Osteocyte (in vitro differentiated cells): ENCODE measurements around the gene UIMC1. TPM values are rescaled to one million over a fixed set of nuclear protein-coding genes. Genes with fewer than 3 reads are reported as not detected.

ENCODE experiments used
- DNase-seq: peaks from one replicate; pipeline ENCODE4 v3.0.0; 2021; ENCODE audit warnings: mixed read lengths; ENCODE audit not compliant: unreplicated experiment; ENCODE audit errors: extremely low spot score
- H3K27ac Mint-ChIP-seq: one replicate; pipeline ENCODE4 v1.8.0; 2021; ENCODE audit warnings: mild to moderate bottlenecking, mixed read lengths; ENCODE audit not compliant: unreplicated experiment
- H3K27me3 Mint-ChIP-seq: one replicate; pipeline ENCODE4 v1.8.0; 2021; ENCODE audit warnings: mixed read lengths; ENCODE audit not compliant: unreplicated experiment
- H3K36me3 Mint-ChIP-seq: one replicate; pipeline ENCODE4 v1.8.0; 2021; ENCODE audit warnings: mixed read lengths; ENCODE audit not compliant: unreplicated experiment
- H3K4me1 Mint-ChIP-seq: one replicate; pipeline ENCODE4 v1.8.0; 2021; ENCODE audit warnings: mixed read lengths; ENCODE audit not compliant: unreplicated experiment
- H3K4me3 Mint-ChIP-seq: one replicate; pipeline ENCODE4 v1.8.0; 2021; ENCODE audit warnings: mild to moderate bottlenecking, moderate library complexity, mixed read lengths; ENCODE audit not compliant: unreplicated experiment
- H3K9me3 Mint-ChIP-seq: one replicate; pipeline ENCODE4 v1.8.0; 2021; ENCODE audit warnings: mixed read lengths; ENCODE audit not compliant: unreplicated experiment
- total RNA-seq: library from RNA; stranded (reverse); gene quantifications from 2 replicates; pipeline ENCODE4 v1.2.1, GENCODE V29; 2021
- TF ChIP-seq, protein P1 (sequence below): fragments of 200-600 bp; sonication (generic); IDR thresholded peaks from 2 replicates; pipeline ENCODE4 v1.5.0; 2021; ENCODE audit warnings: antibody characterized with exemption, mild to moderate bottlenecking, moderate library complexity

UIMC1 gene
- total RNA-seq, 1 donor from 2014 or later, result 32.9 TPM

DNA sequence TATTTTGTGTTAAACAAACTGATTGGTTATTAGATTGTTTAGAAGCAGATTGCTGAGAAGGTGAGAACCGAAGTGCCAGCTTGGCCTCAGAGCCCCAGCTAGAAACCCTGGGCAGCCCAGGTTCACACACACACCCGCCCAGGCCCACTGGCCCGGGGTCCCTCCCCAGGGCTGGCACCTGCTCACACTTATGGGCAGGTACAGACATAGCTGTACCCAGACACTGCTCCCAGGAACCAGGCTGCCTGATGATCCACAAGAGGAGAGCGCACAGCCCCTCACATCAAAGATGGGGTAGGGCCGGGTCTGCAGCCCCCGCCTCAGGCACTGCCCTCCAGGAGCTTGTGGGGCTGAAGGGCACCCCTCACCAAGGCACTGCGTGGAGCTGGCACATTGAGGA, 140.6 kb downstream of the UIMC1 start:
- no peaks in the 10 kb centered on the region for H3K36me3 Mint-ChIP-seq
- no peaks in the 10 kb centered on the region for H3K9me3 Mint-ChIP-seq
- H3K27ac Mint-ChIP-seq, result no peak overlapping the region
- no peak for DNase-seq
- no peaks in the 10 kb centered on the region for H3K4me1 Mint-ChIP-seq
- TF ChIP-seq, protein P1, sequence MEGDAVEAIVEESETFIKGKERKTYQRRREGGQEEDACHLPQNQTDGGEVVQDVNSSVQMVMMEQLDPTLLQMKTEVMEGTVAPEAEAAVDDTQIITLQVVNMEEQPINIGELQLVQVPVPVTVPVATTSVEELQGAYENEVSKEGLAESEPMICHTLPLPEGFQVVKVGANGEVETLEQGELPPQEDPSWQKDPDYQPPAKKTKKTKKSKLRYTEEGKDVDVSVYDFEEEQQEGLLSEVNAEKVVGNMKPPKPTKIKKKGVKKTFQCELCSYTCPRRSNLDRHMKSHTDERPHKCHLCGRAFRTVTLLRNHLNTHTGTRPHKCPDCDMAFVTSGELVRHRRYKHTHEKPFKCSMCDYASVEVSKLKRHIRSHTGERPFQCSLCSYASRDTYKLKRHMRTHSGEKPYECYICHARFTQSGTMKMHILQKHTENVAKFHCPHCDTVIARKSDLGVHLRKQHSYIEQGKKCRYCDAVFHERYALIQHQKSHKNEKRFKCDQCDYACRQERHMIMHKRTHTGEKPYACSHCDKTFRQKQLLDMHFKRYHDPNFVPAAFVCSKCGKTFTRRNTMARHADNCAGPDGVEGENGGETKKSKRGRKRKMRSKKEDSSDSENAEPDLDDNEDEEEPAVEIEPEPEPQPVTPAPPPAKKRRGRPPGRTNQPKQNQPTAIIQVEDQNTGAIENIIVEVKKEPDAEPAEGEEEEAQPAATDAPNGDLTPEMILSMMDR, result no peak
- H3K27me3 Mint-ChIP-seq, result peaks cover 42% of the 10 kb centered on the region
- no peak overlapping the region for H3K4me3 Mint-ChIP-seq

DNA sequence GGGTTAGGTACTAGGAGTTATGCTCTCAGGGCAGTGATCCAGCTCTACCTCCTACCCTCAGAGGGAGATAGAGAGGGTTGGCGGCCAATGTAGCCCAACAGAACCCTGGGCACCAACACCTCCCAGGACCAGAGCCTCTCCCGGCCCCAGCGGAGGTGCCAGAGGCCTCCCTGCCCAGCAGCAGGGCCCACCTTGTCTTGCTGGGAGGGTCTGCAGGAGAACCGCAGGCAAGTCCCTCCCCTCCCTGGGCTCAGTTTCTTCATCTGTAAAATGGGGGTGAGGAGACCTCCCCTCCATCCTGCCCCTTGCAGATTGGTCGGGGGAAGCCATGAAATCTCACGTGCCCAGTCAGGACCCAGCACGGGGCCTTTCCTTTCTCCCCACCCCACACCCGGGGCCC, 141.8 kb downstream of the UIMC1 start:
- no peaks in the 10 kb centered on the region for H3K9me3 Mint-ChIP-seq
- no peaks in the 10 kb centered on the region for H3K36me3 Mint-ChIP-seq
- DNase-seq, result no peak
- no peak overlapping the region for H3K27ac Mint-ChIP-seq
- peaks cover 42% of the 10 kb centered on the region for H3K27me3 Mint-ChIP-seq
- H3K4me3 Mint-ChIP-seq, result no peak overlapping the region
- no peaks in the 10 kb centered on the region for H3K4me1 Mint-ChIP-seq
- TF ChIP-seq, protein P1, result no peak

DNA sequence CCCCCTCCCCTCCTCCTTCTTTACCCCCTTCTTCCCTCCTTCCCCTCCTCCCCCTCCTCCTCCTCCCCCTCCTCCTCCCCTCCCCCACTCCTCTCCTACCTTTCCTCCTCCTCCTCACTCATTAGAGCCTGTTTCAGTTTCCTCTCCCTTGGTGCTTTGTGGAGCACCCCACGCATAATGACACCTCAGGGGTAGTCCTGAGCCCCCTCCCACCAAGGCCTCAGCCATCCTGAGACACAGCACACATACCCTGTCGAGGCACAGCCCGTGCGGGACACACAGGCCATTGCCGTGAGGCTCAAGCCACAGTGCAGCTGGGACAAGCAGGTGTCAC, 142.8 kb downstream of the UIMC1 start:
- no peak overlapping the region for H3K27ac Mint-ChIP-seq
- H3K9me3 Mint-ChIP-seq, result no peaks in the 10 kb centered on the region
- no peak overlapping the region for H3K4me3 Mint-ChIP-seq
- H3K36me3 Mint-ChIP-seq, result no peaks in the 10 kb centered on the region
- DNase-seq, result no peak
- peaks cover 40% of the 10 kb centered on the region for H3K27me3 Mint-ChIP-seq
- no peaks in the 10 kb centered on the region for H3K4me1 Mint-ChIP-seq
- TF ChIP-seq, protein P1, result no peak

DNA sequence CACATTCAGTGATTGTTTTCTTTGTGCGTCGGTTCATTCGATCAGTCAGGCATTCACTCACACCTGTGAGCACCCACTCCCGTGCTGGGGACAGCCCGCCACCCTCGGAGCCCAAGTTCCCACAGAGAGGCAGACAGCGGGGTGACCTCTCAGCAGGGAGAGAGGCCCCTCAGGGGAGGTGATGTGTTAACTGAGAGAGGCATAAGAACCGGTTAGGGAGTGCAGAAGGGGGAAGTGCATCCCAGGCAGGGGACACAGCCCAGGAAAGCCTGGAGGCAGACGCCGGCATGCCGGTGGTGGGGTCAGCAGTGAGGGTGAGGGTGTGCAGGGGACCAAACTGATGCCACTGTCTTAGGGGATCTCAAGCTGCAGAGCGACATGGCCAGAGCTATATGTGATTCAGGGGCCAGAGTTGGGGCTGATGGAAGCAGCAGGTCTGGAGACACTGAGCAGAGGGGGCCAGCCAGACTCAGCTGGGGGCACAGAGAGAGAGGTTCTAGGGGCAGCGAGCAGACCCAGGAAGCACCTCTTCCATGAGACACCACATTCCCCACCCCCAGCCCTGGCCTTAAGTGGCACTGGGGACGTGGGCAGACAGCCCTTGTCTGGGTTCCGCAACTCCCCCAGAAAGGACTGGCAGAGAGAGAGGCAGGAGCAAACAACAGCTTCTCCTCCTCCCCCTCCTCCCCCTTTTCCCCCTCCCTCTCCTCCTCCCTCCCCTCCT, 143.4 kb downstream of the UIMC1 start:
- no peak for DNase-seq
- TF ChIP-seq, protein P1, result no peak
- Mint-ChIP-seq H3K36me3 (no peaks in the 10 kb centered on the region), H3K4me1 (no peaks in the 10 kb centered on the region), H3K9me3 (no peaks in the 10 kb centered on the region), H3K27me3 (peaks cover 39% of the 10 kb centered on the region), H3K4me3 (no peak overlapping the region), H3K27ac (no peak overlapping the region)

DNA sequence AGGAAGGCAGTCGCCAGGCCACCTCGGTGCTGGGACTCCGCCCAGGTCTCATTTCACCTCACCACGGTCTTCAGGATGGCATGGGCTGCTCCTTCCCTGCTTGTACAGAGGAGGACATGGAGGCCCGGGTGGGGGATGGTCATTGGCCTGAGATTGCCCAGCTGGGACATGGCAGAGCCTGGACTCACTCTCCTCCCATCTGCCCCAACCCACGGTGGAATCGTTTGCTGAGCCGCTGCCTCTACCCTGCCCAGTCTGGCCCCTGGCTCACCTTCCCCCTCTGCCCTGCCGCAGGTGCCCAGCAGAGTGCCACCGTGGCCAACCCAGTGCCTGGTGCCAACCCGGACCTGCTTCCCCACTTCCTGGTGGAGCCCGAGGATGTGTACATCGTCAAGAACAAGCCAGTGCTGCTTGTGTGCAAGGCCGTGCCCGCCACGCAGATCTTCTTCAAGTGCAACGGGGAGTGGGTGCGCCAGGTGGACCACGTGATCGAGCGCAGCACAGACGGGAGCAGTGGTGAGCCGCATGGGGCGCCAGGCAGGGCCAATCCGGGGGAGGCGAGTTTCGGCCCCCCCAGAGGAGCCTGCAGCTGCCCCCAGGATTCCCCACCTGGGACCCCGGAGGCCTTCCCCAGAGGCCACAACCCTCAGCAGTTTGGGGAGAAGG, 144.1 kb downstream of the UIMC1 start:
- H3K36me3 Mint-ChIP-seq, result no peaks in the 10 kb centered on the region

More for the DNA sequence above, 144.1 kb downstream of the UIMC1 start:
- H3K27me3 Mint-ChIP-seq, result peaks cover 37% of the 10 kb centered on the region
- H3K9me3 Mint-ChIP-seq, result no peaks in the 10 kb centered on the region
- DNase-seq, result no peak
- no peaks in the 10 kb centered on the region for H3K4me1 Mint-ChIP-seq
- H3K4me3 Mint-ChIP-seq, result no peak overlapping the region
- TF ChIP-seq, protein P1, result no peak
- no peak overlapping the region for H3K27ac Mint-ChIP-seq
